HepG2 (cell line): ENCODE measurements around the gene GPRC5B. TPM values are rescaled to one million over a fixed set of nuclear protein-coding genes. Genes with fewer than 3 reads are reported as not detected.

Experiments
- ATAC-seq: fragments of 200-7000 bp; cut with Tn5 transposase; 3 replicates; pipeline ENCODE4 v1.9.1; 2020; ENCODE audit warnings: mild to moderate bottlenecking, moderate library complexity
- BruUV-seq: library from RNA; stranded (reverse); fragments of 400-500 nt; replicated peaks from 2 replicates; lab custom pipeline; 2021; lab: Mats Ljungman, UMichigan
- CTCF ChIA-PET: fragments of 300-600 bp; formaldehyde crosslinking; extraction: SDS; loops from one replicate; lab custom pipeline; 2021; ENCODE audit warnings: low total read pairs, inconsistent platforms, low intra/inter-chr PET ratio; lab: Yijun Ruan, JAX
- POLR2A ChIA-PET: fragments of 350-600 bp; sonication (Branson Sonifier 250); formaldehyde crosslinking; loops from one replicate; lab custom pipeline; 2020; ENCODE audit warnings: antibody characterized with exemption, inconsistent platforms; lab: Yijun Ruan, JAX
- DNase-seq: peaks from one replicate; pipeline ENCODE4 v3.0.0-alpha.2; 2015; ENCODE audit warnings: low spot score
- FAIRE-seq: peaks from 3 replicates; lab custom pipeline; 2011; peaks lifted over from hg19 to GRCh38; lab: Jason Lieb, UNC
- H2AFZ ChIP-seq: one replicate; pipeline ENCODE4 v1.6.1; 2011; ENCODE audit warnings: low read length, inconsistent platforms
- H3K27ac ChIP-seq: fragments of 300-600 bp; 3 replicates; pipeline ENCODE4 v1.8.0; 2011; ENCODE audit warnings: mixed run types, mild to moderate bottlenecking, mixed read lengths, low read length, inconsistent platforms; ENCODE audit not compliant: insufficient read depth; ENCODE audit errors: extremely low read length
- H3K27me3 ChIP-seq, 2 experiments: fragments of 200-600 bp in 1 of 2; 2 replicates in 1 of 2; 3 replicates in 1 of 2; pipeline versions ENCODE4 v1.6.0 to v1.8.0; 2011; ENCODE audit warnings: low read length in 2 of 2, mild to moderate bottlenecking in 2 of 2, moderate library complexity in 2 of 2, inconsistent platforms in 1 of 2; ENCODE audit not compliant: insufficient read depth in 2 of 2, control insufficient read depth in 1 of 2
- H3K36me3 ChIP-seq, 2 experiments: fragments of 200-600 bp in 1 of 2; replicated peaks in 1 of 2; 2 replicates in 1 of 2; 3 replicates in 1 of 2; pipeline versions ENCODE4 v1.5.1 to v1.8.0; 2011; ENCODE audit warnings: low read length in 2 of 2, inconsistent platforms in 1 of 2; ENCODE audit not compliant: insufficient read depth in 2 of 2, control insufficient read depth in 1 of 2
- H3K4me1 ChIP-seq: 2 replicates; pipeline ENCODE4 v1.5.1; 2012; ENCODE audit warnings: low read length, inconsistent platforms; ENCODE audit not compliant: insufficient read depth
- H3K4me2 ChIP-seq: 2 replicates; pipeline ENCODE4 v1.6.0; 2011; ENCODE audit warnings: low read depth, low read length, inconsistent platforms
- H3K4me3 ChIP-seq, 3 experiments: fragments of 200-600 bp in 1 of 3; sonication (generic), shearing (Covaris generic) in 1 of 3; replicated peaks in 1 of 3; 2 replicates each; pipeline ENCODE4 v1.5.1; 2011 to 2016; ENCODE audit warnings: low read length in 3 of 3, inconsistent platforms in 2 of 3, low read depth in 2 of 3, mild to moderate bottlenecking in 2 of 3, control low read depth in 1 of 3, mixed read lengths in 1 of 3; ENCODE audit not compliant: insufficient read depth in 1 of 3
- H3K79me2 ChIP-seq: one replicate; pipeline ENCODE4 v1.6.1; 2011; ENCODE audit warnings: low read length, inconsistent platforms; ENCODE audit not compliant: insufficient read depth
- H3K9ac ChIP-seq: 2 replicates; pipeline ENCODE4 v1.6.0; 2011; ENCODE audit warnings: mild to moderate bottlenecking, low read depth, low read length, inconsistent platforms; ENCODE audit not compliant: insufficient read depth
- H3K9me3 ChIP-seq: 2 replicates; pipeline ENCODE4 v1.5.1; 2012; ENCODE audit warnings: mild to moderate bottlenecking, low read length
- H4K20me1 ChIP-seq: 2 replicates; pipeline ENCODE4 v1.6.0; 2011; ENCODE audit warnings: inconsistent platforms, mild to moderate bottlenecking, low read length, moderate library complexity; ENCODE audit not compliant: insufficient read depth
- HDAC6 ChIP-seq: fragments of 200-600 bp; sonication (generic); IDR thresholded peaks from 2 replicates; pipeline ENCODE4 v1.7.0; 2017; ENCODE audit warnings: mild to moderate bottlenecking, antibody characterized with exemption, low read length, low read depth
- ZNF101 ChIP-seq: sonication (generic); formaldehyde crosslinking; IDR thresholded peaks from 2 replicates; pipeline ENCODE4 v1.4.0; 2020; ENCODE audit warnings: mild to moderate bottlenecking, low read depth, missing genetic modification reagents, borderline replicate concordance
- ZNF616 ChIP-seq: sonication (generic); formaldehyde crosslinking; IDR thresholded peaks from 2 replicates; pipeline ENCODE4 v1.5.0; 2020; ENCODE audit warnings: low read depth, mild to moderate bottlenecking, missing genetic modification reagents
- WGBS: methylation state at CpG from one replicate; pipeline ENCODE4 v1.1.6; 2017; ENCODE audit warnings: low lambda C conversion rate; 5-methylcytosine and 5-hydroxymethylcytosine counted together
- in situ Hi-C: cut with HindIII; loops from 2 replicates; pipeline ENCODE4 v1.10.0; 2017; ENCODE audit warnings: low pct_unique_long_range_greater_than_20kb; ENCODE audit not compliant: extremely low pct_ligation_motif_present
- intact Hi-C: fragments of 100-400 bp; cut with micrococcal nuclease; formaldehyde crosslinking; loops from one replicate; pipeline ENCODE4 v1.10.0; 2022; ENCODE audit not compliant: unreplicated experiment
- polyA plus RNA-seq, 8 experiments: library from polyadenylated mRNA; depleted of rRNA in 3 of 8; stranded (reverse) in 7 of 8; unstranded in 1 of 8; fragments of >200 nt; fragmentation: Illumina TruSeq in 4 of 8; extraction: Trizol in 4 of 8; gene quantifications; 2 replicates each; pipeline versions ENCODE4 v1.2.1 to v1.2.3, GENCODE V29; 2011 to 2016; ENCODE audit warnings: low read depth in 4 of 8, missing spikeins in 1 of 8, mixed read lengths in 1 of 8; ENCODE audit not compliant: insufficient read depth in 1 of 8
- total RNA-seq, 5 experiments: library from RNA; depleted of rRNA; stranded (reverse); fragments of >200 nt; fragmentation: Illumina TruSeq; extraction: Trizol; gene quantifications; 2 replicates each; pipeline ENCODE4 v1.2.3, GENCODE V29; 2016; ENCODE audit warnings: low read depth in 1 of 5
- TF ChIP-seq, protein P1 (sequence below): sonication (generic); formaldehyde crosslinking; IDR thresholded peaks from 2 replicates; pipeline ENCODE4 v1.4.0; 2020; ENCODE audit warnings: mild to moderate bottlenecking, missing genetic modification reagents

The GPRC5B gene
- total and polyA plus RNA-seq, 2 of the 13 experiments (the other 11 are each of a cell fraction or from before 2014, with no cell fraction given): 0.46 to 0.53 TPM

DNA sequence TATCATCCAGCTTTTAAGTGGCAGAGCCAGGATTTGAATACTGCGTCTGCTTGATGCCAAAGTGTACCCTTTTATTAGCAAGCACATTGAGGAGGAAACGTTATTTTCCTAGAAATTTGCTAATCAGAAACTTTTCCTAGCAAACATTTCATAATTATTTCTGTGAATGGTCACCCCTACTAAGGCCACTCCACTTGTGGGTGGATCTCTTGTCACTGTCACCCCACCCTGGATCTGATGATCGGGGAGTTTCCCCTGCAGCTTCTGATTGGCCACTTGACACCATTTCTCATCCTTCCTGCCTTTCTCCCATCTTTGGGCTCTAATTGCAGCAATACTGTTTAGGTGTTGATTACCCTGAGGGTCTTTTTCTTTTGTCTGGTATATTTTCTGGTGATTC lies 35.9 kb downstream of the GPRC5B start:
- no peak for DNase-seq
- ATAC-seq: no peak
- no peak for FAIRE-seq
- no peak overlapping the region for H3K4me3 ChIP-seq
- in situ Hi-C loops: no loop called here
- POLR2A ChIA-PET: no interaction called here
- TF ChIP-seq, protein P1, sequence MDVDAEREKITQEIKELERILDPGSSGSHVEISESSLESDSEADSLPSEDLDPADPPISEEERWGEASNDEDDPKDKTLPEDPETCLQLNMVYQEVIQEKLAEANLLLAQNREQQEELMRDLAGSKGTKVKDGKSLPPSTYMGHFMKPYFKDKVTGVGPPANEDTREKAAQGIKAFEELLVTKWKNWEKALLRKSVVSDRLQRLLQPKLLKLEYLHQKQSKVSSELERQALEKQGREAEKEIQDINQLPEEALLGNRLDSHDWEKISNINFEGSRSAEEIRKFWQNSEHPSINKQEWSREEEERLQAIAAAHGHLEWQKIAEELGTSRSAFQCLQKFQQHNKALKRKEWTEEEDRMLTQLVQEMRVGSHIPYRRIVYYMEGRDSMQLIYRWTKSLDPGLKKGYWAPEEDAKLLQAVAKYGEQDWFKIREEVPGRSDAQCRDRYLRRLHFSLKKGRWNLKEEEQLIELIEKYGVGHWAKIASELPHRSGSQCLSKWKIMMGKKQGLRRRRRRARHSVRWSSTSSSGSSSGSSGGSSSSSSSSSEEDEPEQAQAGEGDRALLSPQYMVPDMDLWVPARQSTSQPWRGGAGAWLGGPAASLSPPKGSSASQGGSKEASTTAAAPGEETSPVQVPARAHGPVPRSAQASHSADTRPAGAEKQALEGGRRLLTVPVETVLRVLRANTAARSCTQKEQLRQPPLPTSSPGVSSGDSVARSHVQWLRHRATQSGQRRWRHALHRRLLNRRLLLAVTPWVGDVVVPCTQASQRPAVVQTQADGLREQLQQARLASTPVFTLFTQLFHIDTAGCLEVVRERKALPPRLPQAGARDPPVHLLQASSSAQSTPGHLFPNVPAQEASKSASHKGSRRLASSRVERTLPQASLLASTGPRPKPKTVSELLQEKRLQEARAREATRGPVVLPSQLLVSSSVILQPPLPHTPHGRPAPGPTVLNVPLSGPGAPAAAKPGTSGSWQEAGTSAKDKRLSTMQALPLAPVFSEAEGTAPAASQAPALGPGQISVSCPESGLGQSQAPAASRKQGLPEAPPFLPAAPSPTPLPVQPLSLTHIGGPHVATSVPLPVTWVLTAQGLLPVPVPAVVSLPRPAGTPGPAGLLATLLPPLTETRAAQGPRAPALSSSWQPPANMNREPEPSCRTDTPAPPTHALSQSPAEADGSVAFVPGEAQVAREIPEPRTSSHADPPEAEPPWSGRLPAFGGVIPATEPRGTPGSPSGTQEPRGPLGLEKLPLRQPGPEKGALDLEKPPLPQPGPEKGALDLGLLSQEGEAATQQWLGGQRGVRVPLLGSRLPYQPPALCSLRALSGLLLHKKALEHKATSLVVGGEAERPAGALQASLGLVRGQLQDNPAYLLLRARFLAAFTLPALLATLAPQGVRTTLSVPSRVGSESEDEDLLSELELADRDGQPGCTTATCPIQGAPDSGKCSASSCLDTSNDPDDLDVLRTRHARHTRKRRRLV: no peak
- no peak for TF ChIP-seq HDAC6
- no peak overlapping the region for H3K4me2 ChIP-seq
- no peaks in the 10 kb centered on the region for H3K79me2 ChIP-seq
- no peaks in the 10 kb centered on the region for H3K36me3 ChIP-seq
- CTCF ChIA-PET: no interaction called here
- no TSS peak for BruUV-seq
- WGBS: 56% methylated on average over 3 of the region's 3 CpGs
- H2AFZ ChIP-seq: no peak overlapping the region
- H3K9me3 ChIP-seq: no peaks in the 10 kb centered on the region
- no peaks in the 10 kb centered on the region for H3K4me1 ChIP-seq
- H4K20me1 ChIP-seq: no peaks in the 10 kb centered on the region
- intact Hi-C loops: no loop called here
- H3K27ac ChIP-seq: no peak overlapping the region
- H3K27me3 ChIP-seq: no peaks in the 10 kb centered on the region
- no peak overlapping the region for H3K9ac ChIP-seq

DNA sequence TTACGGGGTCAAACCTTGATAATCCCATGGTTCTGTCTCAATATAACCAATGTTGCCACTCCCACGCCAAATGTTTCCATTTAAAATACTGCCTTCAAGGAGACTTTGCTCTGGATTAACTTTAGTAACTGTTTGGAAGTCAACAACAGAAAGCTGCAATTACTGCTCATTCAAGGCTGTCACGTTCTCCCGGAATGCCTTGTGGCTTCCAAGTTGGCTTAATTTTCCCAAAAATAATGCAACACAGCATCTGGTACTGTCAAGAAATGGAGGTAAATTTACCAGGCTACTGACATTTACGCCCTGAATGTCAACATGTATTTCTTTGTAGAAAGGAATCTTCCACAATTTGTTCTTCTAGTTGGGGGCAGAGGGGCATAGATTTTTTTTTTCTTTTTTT lies 38.2 kb downstream of the GPRC5B start:
- no peaks in the 10 kb centered on the region for H4K20me1 ChIP-seq
- ChIA-PET CTCF (no interaction called here), POLR2A (no interaction called here)
- DNase-seq (no peak), ATAC-seq (no peak), FAIRE-seq (no peak)
- H2AFZ ChIP-seq: no peak overlapping the region
- H3K4me1 ChIP-seq: no peaks in the 10 kb centered on the region
- H3K9me3 ChIP-seq: no peaks in the 10 kb centered on the region
- no peak overlapping the region for H3K4me3 ChIP-seq
- BruUV-seq: no TSS peak
- no peaks in the 10 kb centered on the region for H3K79me2 ChIP-seq
- in situ Hi-C loops (no loop called here), intact Hi-C loops (no loop called here)
- no peaks in the 10 kb centered on the region for H3K27me3 ChIP-seq
- H3K27ac ChIP-seq: no peak overlapping the region
- no peak overlapping the region for H3K4me2 ChIP-seq
- WGBS: 71% methylated on average over 5 of the region's 5 CpGs
- no peak overlapping the region for H3K9ac ChIP-seq
- TF ChIP-seq ZNF101 (no peak), ZNF616 (no peak)
- no peaks in the 10 kb centered on the region for H3K36me3 ChIP-seq
